WI38 (cell line): ENCODE measurements around the gene TOR4A.
A peak's percentile ranks its signal among the peaks of the same experiment; 100 is the strongest.

Experiments
- H3K4me3 ChIP-seq: 2 replicates; pipeline ENCODE4 v1.5.1; 2011; ENCODE audit warnings: low read depth, mild to moderate bottlenecking, control low read depth, low read length
- CTCF ChIP-seq: IDR thresholded peaks from 2 replicates; pipeline ENCODE4 v1.5.1; 2012; ENCODE audit warnings: low read depth, mild to moderate bottlenecking, control low read depth, low read length

Gene TOR4A

GRCh38 chr9:137278061-137278701, 655 bp downstream of the TOR4A start:
- H3K4me3 ChIP-seq: peak overlapping the region; percentile 73
- TF ChIP-seq CTCF: no peak

- H3K4me3 ChIP-seq: peak overlapping the region; percentile 73
- no peak for TF ChIP-seq CTCF
These were observed 1.5 kb downstream of the TOR4A start for GRCh38 chr9:137278721-137279711.

- no peak overlapping the region for H3K4me3 ChIP-seq
- no peak for TF ChIP-seq CTCF
These were observed 2.4 kb downstream of the TOR4A start for GRCh38 chr9:137279741-137280473.

- no peak for TF ChIP-seq CTCF
- H3K4me3 ChIP-seq: no peak overlapping the region
These were observed 3.2 kb downstream of the TOR4A start for GRCh38 chr9:137280474-137281344.

- TF ChIP-seq CTCF: no peak
- no peak overlapping the region for H3K4me3 ChIP-seq
These were observed 4.0 kb downstream of the TOR4A start for GRCh38 chr9:137281345-137282116.

- no peak overlapping the region for H3K4me3 ChIP-seq
- peak; percentile 34 for TF ChIP-seq CTCF
These were observed 9.5 kb downstream of the TOR4A start for GRCh38 chr9:137286975-137287383.
